D341Med (cell line): ENCODE data around the gene SHANK1.
"Not testable (repeated sequence)": the region's sequence is repeated elsewhere in the genome, so short reads cannot be mapped to it uniquely, and the experiment has no call there.

Experiments
- DNase-seq: peaks from one replicate; pipeline ENCODE4 v3.0.0; 2012; ENCODE audit warnings: low spot score

Gene SHANK1

DNA sequence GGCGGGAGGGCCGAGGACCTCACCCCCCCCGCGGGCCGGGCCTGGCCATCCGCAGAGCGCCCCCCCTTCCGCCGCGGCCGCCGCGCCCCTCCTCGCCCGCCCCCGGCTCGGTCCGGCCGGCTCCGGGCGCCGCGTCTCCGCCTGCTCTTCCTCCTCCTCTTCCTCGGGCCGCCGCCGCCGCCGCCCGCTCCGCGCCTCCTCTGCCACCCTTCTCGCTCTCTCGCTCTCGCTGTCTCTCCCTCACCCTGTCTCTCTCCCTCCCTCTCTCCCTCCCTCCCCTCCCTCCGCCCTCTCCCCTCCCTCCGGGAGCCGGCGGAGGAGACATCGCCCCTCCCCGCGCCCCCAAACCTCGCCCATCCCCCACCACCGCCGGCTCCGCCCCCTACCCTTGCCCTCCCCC, at the start of gene SHANK1:
TSS of gene SHANK1 (minus strand) at position 237 of the 400 bp plus-strand sequence. CDS start 2,883 bp downstream, outside the sequence.
- DNase-seq, result no peak

DNA sequence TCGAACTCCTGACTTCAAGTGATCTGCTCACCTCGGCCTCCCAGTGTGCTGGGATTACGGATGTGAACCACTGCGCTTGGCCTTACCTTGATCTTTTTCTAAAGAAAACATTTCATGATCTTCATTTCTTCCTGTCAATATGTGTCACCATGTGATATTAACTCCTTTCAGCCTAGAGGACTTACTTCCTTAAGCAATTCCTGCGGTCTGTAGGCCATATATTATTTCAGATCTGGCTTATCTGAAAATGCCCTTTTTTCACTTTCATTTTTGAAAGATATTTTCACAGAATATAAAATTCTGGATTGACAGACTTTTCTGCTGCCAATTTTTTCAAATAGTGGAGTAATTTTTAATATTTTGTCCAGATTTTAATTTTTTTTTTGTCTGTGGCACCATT, 48.7 kb upstream of the SHANK1 start:
- DNase-seq, result no peak

DNA sequence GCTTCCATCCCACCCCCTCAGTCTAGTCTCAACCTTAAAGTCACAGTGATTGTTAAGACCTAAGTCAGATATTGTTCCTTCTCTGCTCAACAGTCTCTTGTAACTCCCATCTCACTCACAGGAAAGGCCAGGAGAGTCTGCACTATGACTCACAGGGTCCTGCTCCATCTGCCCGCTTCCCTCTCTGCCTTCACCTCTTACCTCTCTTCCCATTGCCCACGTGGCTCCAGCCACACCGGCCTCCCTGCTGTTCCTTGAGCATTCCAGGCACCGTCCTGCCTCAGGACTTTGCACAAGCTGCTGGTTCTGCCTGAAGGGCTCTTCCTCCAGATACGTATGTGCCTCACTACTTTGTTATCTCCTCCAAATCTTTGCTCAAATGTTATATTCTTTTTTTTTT, 47.7 kb upstream of the SHANK1 start:
- not testable (repeated sequence) for DNase-seq

- not testable (repeated sequence) for DNase-seq
These were observed 47.1 kb upstream of the SHANK1 start for GRCh38 chr19:50766746-50767145.

- DNase-seq, result no peak
These were observed 44.8 kb upstream of the SHANK1 start for GRCh38 chr19:50764409-50764808.

- not testable (repeated sequence) for DNase-seq
These were observed 43.9 kb upstream of the SHANK1 start for GRCh38 chr19:50763521-50763920.

- DNase-seq, result not testable (repeated sequence)
These were observed 41.9 kb upstream of the SHANK1 start for GRCh38 chr19:50761501-50761900.

DNA sequence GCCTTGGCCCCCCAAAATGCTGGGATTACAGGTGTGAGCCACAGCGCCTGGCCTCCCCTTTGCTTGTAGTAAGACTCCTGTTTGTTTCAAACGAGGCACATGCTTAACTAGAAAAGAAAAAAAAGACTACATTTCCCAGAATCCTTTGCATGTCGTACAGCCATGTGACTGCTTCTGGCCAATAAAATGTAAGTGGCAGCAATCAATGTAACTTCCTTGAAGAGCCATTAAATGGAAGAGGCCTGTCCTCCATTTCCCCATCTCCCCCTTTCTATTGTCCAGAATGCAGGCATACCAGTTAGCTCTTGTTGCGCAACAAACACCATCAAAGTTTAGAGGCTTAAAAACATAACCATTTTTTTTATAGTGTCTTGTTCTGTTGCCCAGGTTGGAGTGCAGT, 40.3 kb upstream of the SHANK1 start:
- DNase-seq, result no peak

GRCh38 chr19:50759076-50759475, 39.5 kb upstream of the SHANK1 start:
- DNase-seq, result not testable (repeated sequence)

GRCh38 chr19:50757624-50758023, 38.0 kb upstream of the SHANK1 start:
- DNase-seq, result not testable (repeated sequence)

DNA sequence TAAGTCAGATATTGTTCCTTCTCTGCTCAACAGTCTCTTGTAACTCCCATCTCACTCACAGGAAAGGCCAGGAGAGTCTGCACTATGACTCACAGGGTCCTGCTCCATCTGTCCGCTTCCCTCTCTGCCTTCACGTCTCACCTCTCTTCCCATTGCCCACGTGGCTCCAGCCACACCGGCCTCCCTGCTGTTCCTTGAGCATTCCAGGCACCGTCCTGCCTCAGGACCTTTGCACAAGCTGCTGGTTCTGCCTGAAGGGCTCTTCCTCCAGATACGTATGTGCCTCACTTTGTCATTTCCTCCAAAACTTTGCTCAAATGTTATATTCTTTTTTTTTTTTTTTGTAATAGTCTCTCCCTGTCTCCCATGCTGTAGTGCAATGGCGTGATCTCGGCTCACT, 36.6 kb upstream of the SHANK1 start:
- not testable (repeated sequence) for DNase-seq

- DNase-seq, result no peak
These were observed 34.3 kb upstream of the SHANK1 start for GRCh38 chr19:50753879-50754278.

- no peak for DNase-seq
These were observed 30.4 kb upstream of the SHANK1 start for GRCh38 chr19:50750010-50750409.

- no peak for DNase-seq
These were observed 29.9 kb upstream of the SHANK1 start for GRCh38 chr19:50749490-50749889.

- not testable (repeated sequence) for DNase-seq
These were observed 27.5 kb upstream of the SHANK1 start for GRCh38 chr19:50747141-50747540.

- no peak for DNase-seq
These were observed 25.6 kb upstream of the SHANK1 start for GRCh38 chr19:50745221-50745620.

- no peak for DNase-seq
These were observed 23.9 kb upstream of the SHANK1 start for GRCh38 chr19:50743537-50743936.

- no peak for DNase-seq
These were observed 21.8 kb upstream of the SHANK1 start for GRCh38 chr19:50741179-50741933.

DNA sequence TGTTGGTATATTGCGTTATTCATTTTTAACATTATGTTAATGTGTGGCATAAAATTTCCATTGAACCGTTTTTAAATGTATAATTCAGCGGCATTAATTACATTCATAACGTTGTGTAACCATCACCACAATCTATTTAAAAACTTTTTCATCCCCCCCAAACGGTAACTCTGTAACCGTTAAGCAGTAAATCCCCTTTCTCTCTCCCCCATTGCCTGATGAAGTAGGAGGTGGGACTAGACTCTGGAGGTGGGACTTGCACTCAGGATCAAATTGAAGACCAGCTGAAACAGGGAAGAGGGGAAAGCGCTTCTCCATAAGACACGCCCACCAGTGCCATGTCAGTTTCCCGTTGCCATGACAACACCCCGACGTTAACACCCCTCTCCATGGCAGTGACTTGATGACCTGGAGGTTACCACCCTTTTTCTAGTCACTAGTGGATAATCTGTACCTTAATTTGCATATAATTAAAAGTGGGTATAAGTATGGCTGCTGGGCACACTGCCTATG, 20.4 kb upstream of the SHANK1 start:
- no peak for DNase-seq

DNA sequence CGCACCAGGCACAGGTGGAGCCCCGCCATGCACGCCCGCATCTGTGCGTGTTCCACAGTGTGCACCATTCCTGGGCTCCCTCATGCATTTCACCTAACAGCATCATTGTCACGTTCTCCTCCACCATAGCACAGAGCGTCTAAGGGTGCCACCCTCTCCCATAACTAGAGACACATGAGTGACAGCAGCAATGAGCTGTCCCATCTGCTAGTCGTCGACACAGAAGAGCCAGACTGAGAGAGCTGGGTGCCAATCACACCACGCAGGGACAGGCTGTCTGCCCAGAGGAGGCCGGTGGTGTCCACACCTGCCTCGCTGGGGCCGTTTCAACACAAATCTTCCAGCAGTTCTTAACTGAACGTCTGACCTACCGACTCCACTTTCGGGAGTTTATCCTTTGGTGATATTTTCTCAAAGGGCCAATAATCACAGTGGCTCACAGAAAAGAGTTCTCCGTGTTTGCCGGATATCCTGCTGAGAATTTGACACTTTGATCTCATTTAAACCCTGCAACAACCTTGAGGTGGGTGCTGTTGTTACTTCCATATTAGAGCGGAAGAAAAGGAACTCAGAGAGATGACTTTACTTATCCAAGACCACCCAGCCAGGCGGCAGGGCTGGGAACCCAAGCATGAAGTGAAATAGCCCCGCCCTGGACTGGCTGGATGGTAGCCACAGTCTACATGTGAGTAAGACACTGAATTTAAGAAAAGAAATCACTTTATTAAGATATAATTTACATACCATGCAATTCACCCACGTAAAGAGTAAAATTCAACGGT, 19.7 kb upstream of the SHANK1 start:
- no peak for DNase-seq

- DNase-seq, result no peak
These were observed 16.7 kb upstream of the SHANK1 start for GRCh38 chr19:50736338-50736737.

DNA sequence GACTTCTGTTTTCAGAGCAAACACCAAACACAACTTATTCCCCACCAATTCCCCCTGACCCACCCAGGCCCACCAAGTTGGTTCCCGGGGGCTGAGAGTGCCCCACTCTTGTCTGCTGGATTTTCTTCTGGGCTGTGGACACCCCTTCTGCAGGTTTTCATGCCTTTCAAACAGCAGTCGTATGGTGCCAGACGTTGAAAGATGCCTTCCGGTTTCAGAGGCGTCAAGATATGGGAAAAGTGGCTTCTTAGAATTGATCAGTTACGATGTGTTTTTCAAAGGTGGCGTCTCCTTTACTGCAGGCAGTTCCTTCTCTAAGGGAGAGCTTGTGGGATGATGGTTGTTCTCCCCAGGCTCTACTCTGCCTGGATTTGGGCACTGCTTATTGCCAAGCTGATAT, 16.3 kb upstream of the SHANK1 start:
- DNase-seq, result no peak

DNA sequence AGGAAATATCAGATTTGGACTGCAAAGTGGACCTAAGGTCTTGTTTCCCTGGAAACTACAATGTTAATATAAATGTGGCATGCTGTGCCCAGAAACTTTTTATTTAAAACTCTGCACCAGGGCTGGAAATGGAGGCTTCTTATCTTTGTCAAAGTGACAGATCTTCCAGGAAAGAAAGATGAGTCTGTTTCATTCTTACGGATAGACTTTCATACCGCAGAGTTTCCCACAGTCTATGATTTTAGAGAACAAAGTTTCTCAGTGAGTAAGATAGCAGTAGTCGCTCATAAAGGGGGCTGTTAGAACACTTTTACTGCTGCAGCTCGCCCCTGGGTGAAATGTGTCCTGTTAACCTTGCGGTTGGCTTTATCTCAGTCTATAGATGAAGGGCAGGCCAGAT, 10.3 kb upstream of the SHANK1 start:
- no peak for DNase-seq
